HepG2 (cell line): ENCODE results near the gene RTP2. TPM values are rescaled to one million over a fixed set of nuclear protein-coding genes. Genes with fewer than 3 reads are reported as not detected.

Experiments
- ARNTL ChIP-seq: sonication (generic); formaldehyde crosslinking; IDR thresholded peaks from 2 replicates; pipeline ENCODE4 v1.4.0; 2020; ENCODE audit warnings: mild to moderate bottlenecking, missing genetic modification reagents
- BRD4 ChIP-seq: sonication (generic); formaldehyde crosslinking; IDR thresholded peaks from 2 replicates; pipeline ENCODE4 v1.4.0; 2020; ENCODE audit warnings: missing genetic modification reagents
- POLR2AphosphoS5 ChIP-seq: IDR thresholded peaks from 2 replicates; pipeline ENCODE4 v1.6.1; 2012; ENCODE audit warnings: low read depth, low read length
- RXRA ChIP-seq: sonication (generic); formaldehyde crosslinking; IDR thresholded peaks from 2 replicates; pipeline ENCODE4 v1.5.1; 2020; ENCODE audit warnings: missing genetic modification reagents
- ZNF782 ChIP-seq: sonication (generic); formaldehyde crosslinking; IDR thresholded peaks from 2 replicates; pipeline ENCODE4 v1.4.0; 2020; ENCODE audit warnings: missing genetic modification reagents, mild to moderate bottlenecking, borderline replicate concordance
- polyA plus RNA-seq, 8 experiments: library from polyadenylated mRNA; depleted of rRNA in 3 of 8; stranded (reverse) in 7 of 8; unstranded in 1 of 8; fragments of >200 nt; fragmentation: Illumina TruSeq in 4 of 8; extraction: Trizol in 4 of 8; gene quantifications; 2 replicates each; pipeline versions ENCODE4 v1.2.1 to v1.2.3, GENCODE V29; 2011 to 2016; ENCODE audit warnings: low read depth in 4 of 8, missing spikeins in 1 of 8, mixed read lengths in 1 of 8; ENCODE audit not compliant: insufficient read depth in 1 of 8
- total RNA-seq, 5 experiments: library from RNA; depleted of rRNA; stranded (reverse); fragments of >200 nt; fragmentation: Illumina TruSeq; extraction: Trizol; gene quantifications; 2 replicates each; pipeline ENCODE4 v1.2.3, GENCODE V29; 2016; ENCODE audit warnings: low read depth in 1 of 5
- TF ChIP-seq, protein P1 (sequence below): sonication (generic); formaldehyde crosslinking; IDR thresholded peaks from 2 replicates; pipeline ENCODE4 v1.4.0; 2020; ENCODE audit warnings: mild to moderate bottlenecking, missing genetic modification reagents, borderline replicate concordance
- TF ChIP-seq, protein P2 (sequence below): sonication (generic); formaldehyde crosslinking; IDR thresholded peaks from 2 replicates; pipeline ENCODE4 v1.5.0; 2020; ENCODE audit warnings: mild to moderate bottlenecking, missing genetic modification reagents, borderline replicate concordance
- TF ChIP-seq, protein P3 (sequence below): sonication (generic); formaldehyde crosslinking; IDR thresholded peaks from 2 replicates; pipeline ENCODE4 v1.5.0; 2020; ENCODE audit warnings: mild to moderate bottlenecking, missing genetic modification reagents
- TF ChIP-seq, protein P4 (sequence below): sonication (generic); formaldehyde crosslinking; IDR thresholded peaks from 2 replicates; pipeline ENCODE4 v1.5.1; 2020; ENCODE audit warnings: missing genetic modification reagents, mild to moderate bottlenecking, borderline replicate concordance

RTP2 gene
- total and polyA plus RNA-seq, 2 of the 13 experiments (the other 11 are each of a cell fraction or from before 2014, with no cell fraction given) = not detected

DNA sequence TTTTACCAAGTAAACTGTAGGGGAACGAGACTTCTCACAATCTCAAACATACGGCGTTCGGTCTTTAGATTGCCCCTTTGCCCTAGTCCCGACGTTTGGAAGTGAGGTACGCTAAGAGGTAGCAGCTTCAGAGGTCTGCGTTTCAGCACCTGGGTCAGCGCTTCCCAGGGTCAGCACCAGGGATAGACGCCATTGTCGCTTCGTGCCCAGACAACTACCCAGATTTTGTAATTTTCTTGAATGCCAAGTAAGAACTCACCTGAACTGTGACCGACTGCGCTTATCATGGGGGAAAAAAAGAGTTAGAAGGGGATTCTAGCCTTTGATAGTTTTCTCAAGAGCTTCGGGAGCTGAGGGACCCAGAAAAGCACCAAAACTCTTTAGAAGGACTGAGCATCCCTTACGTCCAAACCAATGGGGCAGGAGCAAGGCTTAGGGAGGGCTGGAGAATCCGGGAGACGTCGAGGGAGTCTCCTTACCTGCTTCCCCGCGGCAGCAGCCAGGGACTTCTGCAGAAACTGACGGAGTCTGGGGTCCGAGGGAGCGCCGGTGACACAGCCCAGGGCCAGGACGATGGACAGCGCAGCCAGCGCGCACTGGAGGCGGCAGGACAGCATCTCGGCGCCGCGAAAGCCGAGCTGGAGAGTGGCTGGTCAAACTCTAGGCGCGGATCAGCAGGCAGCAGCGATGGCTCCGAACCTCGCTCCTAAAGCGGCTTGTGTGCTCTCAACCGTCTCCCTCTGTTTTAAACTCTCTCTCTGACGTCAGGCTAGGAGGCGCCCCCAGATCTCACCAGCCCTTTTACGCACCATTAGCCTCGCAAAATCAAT, 32.5 kb downstream of the RTP2 start, which contains the start of gene SST (continued):
- TF ChIP-seq, protein P1, sequence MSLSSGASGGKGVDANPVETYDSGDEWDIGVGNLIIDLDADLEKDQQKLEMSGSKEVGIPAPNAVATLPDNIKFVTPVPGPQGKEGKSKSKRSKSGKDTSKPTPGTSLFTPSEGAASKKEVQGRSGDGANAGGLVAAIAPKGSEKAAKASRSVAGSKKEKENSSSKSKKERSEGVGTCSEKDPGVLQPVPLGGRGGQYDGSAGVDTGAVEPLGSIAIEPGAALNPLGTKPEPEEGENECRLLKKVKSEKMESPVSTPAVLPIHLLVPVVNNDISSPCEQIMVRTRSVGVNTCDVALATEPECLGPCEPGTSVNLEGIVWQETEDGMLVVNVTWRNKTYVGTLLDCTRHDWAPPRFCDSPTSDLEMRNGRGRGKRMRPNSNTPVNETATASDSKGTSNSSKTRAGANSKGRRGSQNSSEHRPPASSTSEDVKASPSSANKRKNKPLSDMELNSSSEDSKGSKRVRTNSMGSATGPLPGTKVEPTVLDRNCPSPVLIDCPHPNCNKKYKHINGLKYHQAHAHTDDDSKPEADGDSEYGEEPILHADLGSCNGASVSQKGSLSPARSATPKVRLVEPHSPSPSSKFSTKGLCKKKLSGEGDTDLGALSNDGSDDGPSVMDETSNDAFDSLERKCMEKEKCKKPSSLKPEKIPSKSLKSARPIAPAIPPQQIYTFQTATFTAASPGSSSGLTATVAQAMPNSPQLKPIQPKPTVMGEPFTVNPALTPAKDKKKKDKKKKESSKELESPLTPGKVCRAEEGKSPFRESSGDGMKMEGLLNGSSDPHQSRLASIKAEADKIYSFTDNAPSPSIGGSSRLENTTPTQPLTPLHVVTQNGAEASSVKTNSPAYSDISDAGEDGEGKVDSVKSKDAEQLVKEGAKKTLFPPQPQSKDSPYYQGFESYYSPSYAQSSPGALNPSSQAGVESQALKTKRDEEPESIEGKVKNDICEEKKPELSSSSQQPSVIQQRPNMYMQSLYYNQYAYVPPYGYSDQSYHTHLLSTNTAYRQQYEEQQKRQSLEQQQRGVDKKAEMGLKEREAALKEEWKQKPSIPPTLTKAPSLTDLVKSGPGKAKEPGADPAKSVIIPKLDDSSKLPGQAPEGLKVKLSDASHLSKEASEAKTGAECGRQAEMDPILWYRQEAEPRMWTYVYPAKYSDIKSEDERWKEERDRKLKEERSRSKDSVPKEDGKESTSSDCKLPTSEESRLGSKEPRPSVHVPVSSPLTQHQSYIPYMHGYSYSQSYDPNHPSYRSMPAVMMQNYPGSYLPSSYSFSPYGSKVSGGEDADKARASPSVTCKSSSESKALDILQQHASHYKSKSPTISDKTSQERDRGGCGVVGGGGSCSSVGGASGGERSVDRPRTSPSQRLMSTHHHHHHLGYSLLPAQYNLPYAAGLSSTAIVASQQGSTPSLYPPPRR (CRISPR knock-in tag) = no peak
- no peak; the same call in 1 of the 2 replicates for TF ChIP-seq RXRA (CRISPR knock-in tag)
- TF ChIP-seq, protein P2, sequence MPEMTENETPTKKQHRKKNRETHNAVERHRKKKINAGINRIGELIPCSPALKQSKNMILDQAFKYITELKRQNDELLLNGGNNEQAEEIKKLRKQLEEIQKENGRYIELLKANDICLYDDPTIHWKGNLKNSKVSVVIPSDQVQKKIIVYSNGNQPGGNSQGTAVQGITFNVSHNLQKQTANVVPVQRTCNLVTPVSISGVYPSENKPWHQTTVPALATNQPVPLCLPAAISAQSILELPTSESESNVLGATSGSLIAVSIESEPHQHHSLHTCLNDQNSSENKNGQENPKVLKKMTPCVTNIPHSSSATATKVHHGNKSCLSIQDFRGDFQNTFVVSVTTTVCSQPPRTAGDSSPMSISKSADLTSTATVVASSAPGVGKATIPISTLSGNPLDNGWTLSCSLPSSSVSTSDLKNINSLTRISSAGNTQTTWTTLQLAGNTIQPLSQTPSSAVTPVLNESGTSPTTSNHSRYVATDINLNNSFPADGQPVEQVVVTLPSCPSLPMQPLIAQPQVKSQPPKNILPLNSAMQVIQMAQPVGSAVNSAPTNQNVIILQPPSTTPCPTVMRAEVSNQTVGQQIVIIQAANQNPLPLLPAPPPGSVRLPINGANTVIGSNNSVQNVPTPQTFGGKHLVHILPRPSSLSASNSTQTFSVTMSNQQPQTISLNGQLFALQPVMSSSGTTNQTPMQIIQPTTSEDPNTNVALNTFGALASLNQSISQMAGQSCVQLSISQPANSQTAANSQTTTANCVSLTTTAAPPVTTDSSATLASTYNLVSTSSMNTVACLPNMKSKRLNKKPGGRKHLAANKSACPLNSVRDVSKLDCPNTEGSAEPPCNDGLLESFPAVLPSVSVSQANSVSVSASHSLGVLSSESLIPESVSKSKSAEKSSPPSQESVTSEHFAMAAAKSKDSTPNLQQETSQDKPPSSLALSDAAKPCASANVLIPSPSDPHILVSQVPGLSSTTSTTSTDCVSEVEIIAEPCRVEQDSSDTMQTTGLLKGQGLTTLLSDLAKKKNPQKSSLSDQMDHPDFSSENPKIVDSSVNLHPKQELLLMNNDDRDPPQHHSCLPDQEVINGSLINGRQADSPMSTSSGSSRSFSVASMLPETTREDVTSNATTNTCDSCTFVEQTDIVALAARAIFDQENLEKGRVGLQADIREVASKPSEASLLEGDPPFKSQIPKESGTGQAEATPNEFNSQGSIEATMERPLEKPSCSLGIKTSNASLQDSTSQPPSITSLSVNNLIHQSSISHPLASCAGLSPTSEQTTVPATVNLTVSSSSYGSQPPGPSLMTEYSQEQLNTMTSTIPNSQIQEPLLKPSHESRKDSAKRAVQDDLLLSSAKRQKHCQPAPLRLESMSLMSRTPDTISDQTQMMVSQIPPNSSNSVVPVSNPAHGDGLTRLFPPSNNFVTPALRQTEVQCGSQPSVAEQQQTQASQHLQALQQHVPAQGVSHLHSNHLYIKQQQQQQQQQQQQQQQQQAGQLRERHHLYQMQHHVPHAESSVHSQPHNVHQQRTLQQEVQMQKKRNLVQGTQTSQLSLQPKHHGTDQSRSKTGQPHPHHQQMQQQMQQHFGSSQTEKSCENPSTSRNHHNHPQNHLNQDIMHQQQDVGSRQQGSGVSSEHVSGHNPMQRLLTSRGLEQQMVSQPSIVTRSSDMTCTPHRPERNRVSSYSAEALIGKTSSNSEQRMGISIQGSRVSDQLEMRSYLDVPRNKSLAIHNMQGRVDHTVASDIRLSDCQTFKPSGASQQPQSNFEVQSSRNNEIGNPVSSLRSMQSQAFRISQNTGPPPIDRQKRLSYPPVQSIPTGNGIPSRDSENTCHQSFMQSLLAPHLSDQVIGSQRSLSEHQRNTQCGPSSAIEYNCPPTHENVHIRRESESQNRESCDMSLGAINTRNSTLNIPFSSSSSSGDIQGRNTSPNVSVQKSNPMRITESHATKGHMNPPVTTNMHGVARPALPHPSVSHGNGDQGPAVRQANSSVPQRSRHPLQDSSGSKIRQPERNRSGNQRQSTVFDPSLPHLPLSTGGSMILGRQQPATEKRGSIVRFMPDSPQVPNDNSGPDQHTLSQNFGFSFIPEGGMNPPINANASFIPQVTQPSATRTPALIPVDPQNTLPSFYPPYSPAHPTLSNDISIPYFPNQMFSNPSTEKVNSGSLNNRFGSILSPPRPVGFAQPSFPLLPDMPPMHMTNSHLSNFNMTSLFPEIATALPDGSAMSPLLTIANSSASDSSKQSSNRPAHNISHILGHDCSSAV = no peak
- TF ChIP-seq, protein P3, sequence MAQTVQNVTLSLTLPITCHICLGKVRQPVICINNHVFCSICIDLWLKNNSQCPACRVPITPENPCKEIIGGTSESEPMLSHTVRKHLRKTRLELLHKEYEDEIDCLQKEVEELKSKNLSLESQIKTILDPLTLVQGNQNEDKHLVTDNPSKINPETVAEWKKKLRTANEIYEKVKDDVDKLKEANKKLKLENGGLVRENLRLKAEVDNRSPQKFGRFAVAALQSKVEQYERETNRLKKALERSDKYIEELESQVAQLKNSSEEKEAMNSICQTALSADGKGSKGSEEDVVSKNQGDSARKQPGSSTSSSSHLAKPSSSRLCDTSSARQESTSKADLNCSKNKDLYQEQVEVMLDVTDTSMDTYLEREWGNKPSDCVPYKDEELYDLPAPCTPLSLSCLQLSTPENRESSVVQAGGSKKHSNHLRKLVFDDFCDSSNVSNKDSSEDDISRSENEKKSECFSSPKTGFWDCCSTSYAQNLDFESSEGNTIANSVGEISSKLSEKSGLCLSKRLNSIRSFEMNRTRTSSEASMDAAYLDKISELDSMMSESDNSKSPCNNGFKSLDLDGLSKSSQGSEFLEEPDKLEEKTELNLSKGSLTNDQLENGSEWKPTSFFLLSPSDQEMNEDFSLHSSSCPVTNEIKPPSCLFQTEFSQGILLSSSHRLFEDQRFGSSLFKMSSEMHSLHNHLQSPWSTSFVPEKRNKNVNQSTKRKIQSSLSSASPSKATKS = 0 out of 2 replicates have a peak, but pooled peaks have one; percentile 58
- TF ChIP-seq, protein P4, sequence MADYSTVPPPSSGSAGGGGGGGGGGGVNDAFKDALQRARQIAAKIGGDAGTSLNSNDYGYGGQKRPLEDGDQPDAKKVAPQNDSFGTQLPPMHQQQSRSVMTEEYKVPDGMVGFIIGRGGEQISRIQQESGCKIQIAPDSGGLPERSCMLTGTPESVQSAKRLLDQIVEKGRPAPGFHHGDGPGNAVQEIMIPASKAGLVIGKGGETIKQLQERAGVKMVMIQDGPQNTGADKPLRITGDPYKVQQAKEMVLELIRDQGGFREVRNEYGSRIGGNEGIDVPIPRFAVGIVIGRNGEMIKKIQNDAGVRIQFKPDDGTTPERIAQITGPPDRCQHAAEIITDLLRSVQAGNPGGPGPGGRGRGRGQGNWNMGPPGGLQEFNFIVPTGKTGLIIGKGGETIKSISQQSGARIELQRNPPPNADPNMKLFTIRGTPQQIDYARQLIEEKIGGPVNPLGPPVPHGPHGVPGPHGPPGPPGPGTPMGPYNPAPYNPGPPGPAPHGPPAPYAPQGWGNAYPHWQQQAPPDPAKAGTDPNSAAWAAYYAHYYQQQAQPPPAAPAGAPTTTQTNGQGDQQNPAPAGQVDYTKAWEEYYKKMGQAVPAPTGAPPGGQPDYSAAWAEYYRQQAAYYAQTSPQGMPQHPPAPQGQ (CRISPR knock-in tag) = no peak
- TF ChIP-seq BRD4 (CRISPR knock-in tag) = no peak
- no peak for TF ChIP-seq ZNF782 (CRISPR knock-in tag)
- TF ChIP-seq POLR2AphosphoS5 = no peak
- TF ChIP-seq ARNTL (CRISPR knock-in tag) = peak; percentile 77
